SU-DHL-6 (cell line): Measurements from ENCODE around the gene KIAA1958.

ENCODE experiments used
- H2AFZ ChIP-seq: fragments of 200-600 bp; sonication (generic); 2 replicates; pipeline ENCODE4 v1.6.1; 2014; ENCODE audit warnings: low read depth, mild to moderate bottlenecking, moderate library complexity, mixed read lengths, antibody characterized with exemption, low read length; ENCODE audit not compliant: severe bottlenecking
- H3F3A ChIP-seq: fragments of 200-600 bp; shearing (Covaris generic); 2 replicates; pipeline ENCODE4 v1.6.0; 2016; ENCODE audit warnings: antibody characterized with exemption, mild to moderate bottlenecking; ENCODE audit not compliant: insufficient read depth
- H3K27ac ChIP-seq: fragments of 200-600 bp; sonication (generic); 2 replicates; pipeline ENCODE4 v1.5.1; 2016; ENCODE audit warnings: low read depth, mild to moderate bottlenecking, low read length, moderate library complexity, mixed read lengths
- H3K27me3 ChIP-seq: fragments of 200-600 bp; sonication (generic), shearing (Covaris generic); 2 replicates; pipeline ENCODE4 v1.6.0; 2014; ENCODE audit warnings: mild to moderate bottlenecking, low read length
- H3K36me3 ChIP-seq: fragments of 200-600 bp; sonication (generic); 2 replicates; pipeline ENCODE4 v1.6.1; 2014; ENCODE audit warnings: mild to moderate bottlenecking, low read length, mixed read lengths
- H3K4me2 ChIP-seq: fragments of 300-600, 200-600 bp; shearing (Covaris generic), sonication (generic); 2 replicates; pipeline ENCODE4 v1.6.0; 2014; ENCODE audit warnings: low read length, low read depth, mild to moderate bottlenecking; ENCODE audit not compliant: poor library complexity, severe bottlenecking
- H3K4me3 ChIP-seq: fragments of 200-600 bp; sonication (generic); 2 replicates; pipeline ENCODE4 v1.5.1; 2014; ENCODE audit warnings: antibody characterized with exemption, low read length, mild to moderate bottlenecking, mixed read lengths; ENCODE audit not compliant: insufficient read depth, poor library complexity, severe bottlenecking
- H3K79me2 ChIP-seq: fragments of 200-600 bp; sonication (generic); 2 replicates; pipeline ENCODE4 v1.6.1; 2014; ENCODE audit warnings: mild to moderate bottlenecking, low read length, moderate library complexity; ENCODE audit not compliant: insufficient read depth
- H3K9ac ChIP-seq: fragments of 200-600 bp; sonication (generic); 2 replicates; pipeline ENCODE4 v1.7.0; 2014; ENCODE audit warnings: mild to moderate bottlenecking, low read length
- H3K9me2 ChIP-seq: fragments of 200-600 bp; sonication (generic); replicated peaks from 2 replicates; pipeline ENCODE4 v1.6.1; 2014; ENCODE audit warnings: low read length; ENCODE audit not compliant: insufficient read depth
- H3K9me3 ChIP-seq: fragments of 200-600 bp; sonication (generic); 2 replicates; pipeline ENCODE4 v1.6.1; 2014; ENCODE audit warnings: low read length, mixed read lengths; ENCODE audit not compliant: insufficient read depth
- H4K20me1 ChIP-seq: fragments of 200-600 bp; sonication (generic); 2 replicates; pipeline ENCODE4 v1.6.1; 2014; ENCODE audit warnings: low read depth, mild to moderate bottlenecking, antibody characterized with exemption, low read length, moderate library complexity, mixed read lengths
- CTCF ChIP-seq: fragments of 200-600 bp; sonication (generic); IDR thresholded peaks from one replicate; pipeline ENCODE4 v1.5.1; 2017; ENCODE audit warnings: antibody characterized with exemption, mild to moderate bottlenecking, low read length, moderate library complexity; ENCODE audit not compliant: insufficient read depth, poor library complexity, severe bottlenecking
- EZH2phosphoT487 ChIP-seq: fragments of 200-600 bp; sonication (generic), shearing (Covaris generic); conservative IDR thresholded peaks from 2 replicates; pipeline ENCODE4 v1.6.1; 2018; ENCODE audit warnings: mild to moderate bottlenecking, antibody characterized with exemption, low read length, moderate library complexity, mixed read lengths

Gene KIAA1958

GRCh38 chr9:112542593-112543292, 56.1 kb downstream of the KIAA1958 start:
- no peaks in the 10 kb centered on the region for H3K36me3 ChIP-seq
- no peaks in the 10 kb centered on the region for H3K27me3 ChIP-seq
- no peak overlapping the region for H3K27ac ChIP-seq
- no peaks in the 10 kb centered on the region for H3F3A ChIP-seq
- H2AFZ ChIP-seq, result no peak overlapping the region
- H3K79me2 ChIP-seq, result peaks cover 12% of the 10 kb centered on the region; the same call in 1 of the 2 replicates
- H3K4me3 ChIP-seq, result no peak overlapping the region
- no peak overlapping the region for H3K9ac ChIP-seq
- H4K20me1 ChIP-seq, result peaks cover 13% of the 10 kb centered on the region; the same call in 1 of the 2 replicates
- no peak for TF ChIP-seq CTCF
- no peak for TF ChIP-seq EZH2phosphoT487
- H3K9me3 ChIP-seq, result no peaks in the 10 kb centered on the region
- no peaks in the 10 kb centered on the region for H3K9me2 ChIP-seq
- no peak overlapping the region for H3K4me2 ChIP-seq

DNA sequence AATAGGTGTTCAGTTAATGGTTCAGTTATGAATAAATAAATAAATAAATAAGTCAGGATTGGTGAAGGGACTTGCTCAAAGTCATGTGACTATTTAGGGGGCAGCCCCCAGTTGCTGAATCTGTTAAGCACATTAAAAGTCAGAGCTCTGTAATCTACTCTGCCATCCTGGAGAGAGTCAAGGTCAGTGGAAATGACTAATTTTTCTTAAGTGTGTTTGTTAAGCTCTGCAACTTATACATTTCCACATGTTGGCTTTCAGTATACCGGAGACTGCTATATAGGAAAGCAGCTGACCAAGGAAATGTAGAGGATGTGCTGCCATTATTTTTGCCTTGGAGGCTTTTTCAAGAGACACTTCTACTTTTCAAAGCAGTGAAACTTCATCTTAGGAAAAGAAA, 57.9 kb downstream of the KIAA1958 start:
- Histone ChIP-seq H3K9me2 (no peaks in the 10 kb centered on the region), H3K9me3 (no peaks in the 10 kb centered on the region), H3K4me2 (no peak overlapping the region), H3F3A (no peaks in the 10 kb centered on the region), H3K4me3 (no peak overlapping the region), H2AFZ (no peak overlapping the region), H3K36me3 (no peaks in the 10 kb centered on the region), H3K27me3 (no peaks in the 10 kb centered on the region), H3K9ac (no peak overlapping the region), H4K20me1 (peaks cover 13% of the 10 kb centered on the region; the same call in 1 of the 2 replicates), H3K79me2 (peaks cover 23% of the 10 kb centered on the region; the same call in 1 of the 2 replicates), H3K27ac (no peak overlapping the region)
- no peak for TF ChIP-seq EZH2phosphoT487
- no peak for TF ChIP-seq CTCF

DNA sequence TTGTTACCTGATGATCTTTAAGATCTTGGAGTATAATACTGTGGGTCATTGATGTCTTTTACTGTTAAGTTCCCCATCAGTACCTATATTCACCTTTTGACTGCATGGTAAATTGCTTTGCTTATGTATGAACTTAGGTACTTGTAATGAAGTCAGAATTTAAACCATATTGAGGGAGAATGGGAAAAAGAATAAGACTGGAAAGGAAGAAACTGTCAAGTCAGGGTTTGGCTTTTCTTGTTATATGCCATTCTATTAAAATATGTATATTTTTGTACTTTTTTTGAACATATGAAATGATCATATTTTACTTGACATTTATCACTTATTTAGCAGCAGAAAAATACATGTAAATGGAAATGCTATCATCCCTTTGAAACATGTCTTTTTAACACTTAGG, 58.6 kb downstream of the KIAA1958 start:
- Histone ChIP-seq H3K27me3 (no peaks in the 10 kb centered on the region), H2AFZ (no peak overlapping the region), H4K20me1 (peaks cover 13% of the 10 kb centered on the region; the same call in 1 of the 2 replicates), H3F3A (no peaks in the 10 kb centered on the region), H3K9ac (no peak overlapping the region), H3K36me3 (no peaks in the 10 kb centered on the region), H3K4me2 (no peak overlapping the region), H3K79me2 (peaks cover 30% of the 10 kb centered on the region; the same call in 1 of the 2 replicates), H3K9me3 (no peaks in the 10 kb centered on the region), H3K4me3 (no peak overlapping the region), H3K9me2 (no peaks in the 10 kb centered on the region), H3K27ac (no peak overlapping the region)
- TF ChIP-seq CTCF (no peak), EZH2phosphoT487 (no peak)
